ENCODE results near the gene ROPN1. TPM values are rescaled to one million over a fixed set of nuclear protein-coding genes. Genes with fewer than 3 reads are reported as not detected.
"Not testable (repeated sequence)": the region's sequence is repeated elsewhere in the genome, so short reads cannot be mapped to it uniquely, and the experiment has no call there.

Gene ROPN1
- total RNA-seq, 2 donors from 2014 or later: not detected

- H3K36me3 Mint-ChIP-seq (ENCODE audit: low read depth): no peaks in the 10 kb centered on the region
- H3K27ac ChIP-seq (ENCODE audit: low read depth, low read length): no peak overlapping the region
- DNase-seq: no peak
- no peaks in the 10 kb centered on the region for H3K4me1 ChIP-seq (ENCODE audit: control insufficient read depth, insufficient read depth, low read length)
- peaks cover 44% of the 10 kb centered on the region for H3K27me3 Mint-ChIP-seq (ENCODE audit: insufficient read depth)
- no peak overlapping the region for H3K9ac ChIP-seq (ENCODE audit: extremely low read depth, low read length, poor library complexity, severe bottlenecking)
- H3K9me3 ChIP-seq (ENCODE audit: control insufficient read depth, low read length): no peaks in the 10 kb centered on the region
- H3K27ac Mint-ChIP-seq: no peak overlapping the region
- no peak overlapping the region for H3K4me3 Mint-ChIP-seq
- no peaks in the 10 kb centered on the region for H3K36me3 ChIP-seq (ENCODE audit: control insufficient read depth, insufficient read depth, low read length)
- peaks cover 29% of the 10 kb centered on the region for H3K27me3 ChIP-seq (ENCODE audit: control insufficient read depth, insufficient read depth, low read length, poor library complexity, severe bottlenecking)
- WGBS, 2 experiments (ENCODE audit: insufficient coverage in 1 of 2, insufficient read length in 1 of 2): 90 to 96% methylated on average over 3 to 4 of the region's 4 CpGs
- no peak overlapping the region for H3K4me3 ChIP-seq (ENCODE audit: low read length)
- no peaks in the 10 kb centered on the region for H3K9me3 Mint-ChIP-seq
- H3K4me1 Mint-ChIP-seq: no peaks in the 10 kb centered on the region
- TF ChIP-seq, protein P1, sequence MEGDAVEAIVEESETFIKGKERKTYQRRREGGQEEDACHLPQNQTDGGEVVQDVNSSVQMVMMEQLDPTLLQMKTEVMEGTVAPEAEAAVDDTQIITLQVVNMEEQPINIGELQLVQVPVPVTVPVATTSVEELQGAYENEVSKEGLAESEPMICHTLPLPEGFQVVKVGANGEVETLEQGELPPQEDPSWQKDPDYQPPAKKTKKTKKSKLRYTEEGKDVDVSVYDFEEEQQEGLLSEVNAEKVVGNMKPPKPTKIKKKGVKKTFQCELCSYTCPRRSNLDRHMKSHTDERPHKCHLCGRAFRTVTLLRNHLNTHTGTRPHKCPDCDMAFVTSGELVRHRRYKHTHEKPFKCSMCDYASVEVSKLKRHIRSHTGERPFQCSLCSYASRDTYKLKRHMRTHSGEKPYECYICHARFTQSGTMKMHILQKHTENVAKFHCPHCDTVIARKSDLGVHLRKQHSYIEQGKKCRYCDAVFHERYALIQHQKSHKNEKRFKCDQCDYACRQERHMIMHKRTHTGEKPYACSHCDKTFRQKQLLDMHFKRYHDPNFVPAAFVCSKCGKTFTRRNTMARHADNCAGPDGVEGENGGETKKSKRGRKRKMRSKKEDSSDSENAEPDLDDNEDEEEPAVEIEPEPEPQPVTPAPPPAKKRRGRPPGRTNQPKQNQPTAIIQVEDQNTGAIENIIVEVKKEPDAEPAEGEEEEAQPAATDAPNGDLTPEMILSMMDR (conservative IDR thresholded peaks at IDR 0.05): no peak
These were observed 34.6 kb upstream of the ROPN1 start for GRCh38 chr3:124026516-124026915.

GRCh38 chr3:124023531-124023930 is 31.6 kb upstream of the ROPN1 start:
- H3K27me3 ChIP-seq (ENCODE audit: control insufficient read depth, insufficient read depth, low read length, poor library complexity, severe bottlenecking): peaks cover 16% of the 10 kb centered on the region
- not testable (repeated sequence) for H3K9me3 Mint-ChIP-seq; DNase-seq; H3K27ac Mint-ChIP-seq; H3K27ac ChIP-seq (ENCODE audit: low read depth, low read length); H3K9ac ChIP-seq (ENCODE audit: extremely low read depth, low read length, poor library complexity, severe bottlenecking); H3K4me3 ChIP-seq (ENCODE audit: low read length); H3K4me1 ChIP-seq (ENCODE audit: control insufficient read depth, insufficient read depth, low read length); H3K4me1 Mint-ChIP-seq; H3K9me3 ChIP-seq (ENCODE audit: control insufficient read depth, low read length); H3K4me3 Mint-ChIP-seq; H3K36me3 Mint-ChIP-seq (ENCODE audit: low read depth); H3K36me3 ChIP-seq (ENCODE audit: control insufficient read depth, insufficient read depth, low read length)
- peaks cover 39% of the 10 kb centered on the region for H3K27me3 Mint-ChIP-seq (ENCODE audit: insufficient read depth)
- 83 to 92% methylated on average over 1 of the region's 1 CpG for WGBS, 2 experiments (ENCODE audit: insufficient coverage in 1 of 2, insufficient read length in 1 of 2)

- WGBS, 2 experiments (ENCODE audit: insufficient coverage in 1 of 2, insufficient read length in 1 of 2): 62% methylated on average over 2 of the region's 2 CpGs; no CpG with 5 or more reads in 1 of the 2 experiments
- no peak overlapping the region for H3K27ac Mint-ChIP-seq
- H3K27ac ChIP-seq (ENCODE audit: low read depth, low read length): no peak overlapping the region
These were observed 27.4 kb upstream of the ROPN1 start for GRCh38 chr3:124019291-124019690.

DNA sequence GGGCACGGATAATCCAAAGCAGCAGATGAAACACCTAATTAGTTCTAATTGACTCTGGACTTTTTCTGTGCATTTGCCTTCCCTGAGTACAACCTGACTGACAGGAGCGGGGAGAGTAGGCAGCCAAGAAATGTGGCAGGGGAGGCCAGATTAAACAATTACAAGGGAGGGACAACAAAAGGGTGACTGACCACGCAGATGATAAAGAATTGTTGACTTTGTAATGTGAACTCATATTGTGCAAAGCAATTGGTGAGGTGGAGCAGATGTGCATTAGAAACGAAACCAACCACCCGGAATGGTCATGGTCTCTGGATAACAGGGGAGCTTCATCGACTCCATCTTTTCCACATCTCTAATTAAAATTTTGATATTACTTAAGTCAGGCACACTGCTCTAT is 25.6 kb upstream of the ROPN1 start:
- not testable (repeated sequence) for H3K36me3 ChIP-seq (ENCODE audit: control insufficient read depth, insufficient read depth, low read length); DNase-seq; H3K4me3 Mint-ChIP-seq; H3K27ac ChIP-seq (ENCODE audit: low read depth, low read length); H3K4me1 Mint-ChIP-seq; H3K4me1 ChIP-seq (ENCODE audit: control insufficient read depth, insufficient read depth, low read length); H3K27ac Mint-ChIP-seq; H3K9ac ChIP-seq (ENCODE audit: extremely low read depth, low read length, poor library complexity, severe bottlenecking); H3K36me3 Mint-ChIP-seq (ENCODE audit: low read depth); H3K9me3 ChIP-seq (ENCODE audit: control insufficient read depth, low read length); H3K4me3 ChIP-seq (ENCODE audit: low read length); H3K9me3 Mint-ChIP-seq
- peaks cover 24% of the 10 kb centered on the region for H3K27me3 ChIP-seq (ENCODE audit: control insufficient read depth, insufficient read depth, low read length, poor library complexity, severe bottlenecking)
- H3K27me3 Mint-ChIP-seq (ENCODE audit: insufficient read depth): peaks cover 36% of the 10 kb centered on the region
- WGBS, 2 experiments (ENCODE audit: insufficient coverage in 1 of 2, insufficient read length in 1 of 2): 96% methylated on average over 5 to 6 of the region's 6 CpGs

More at GRCh38 chr3:124019291-124019690, 27.4 kb upstream of the ROPN1 start:
- no peaks in the 10 kb centered on the region for H3K9me3 ChIP-seq (ENCODE audit: control insufficient read depth, low read length)
- peaks cover 31% of the 10 kb centered on the region for H3K27me3 Mint-ChIP-seq (ENCODE audit: insufficient read depth)
- H3K36me3 Mint-ChIP-seq (ENCODE audit: low read depth): no peaks in the 10 kb centered on the region
- no peak overlapping the region for H3K4me3 Mint-ChIP-seq
- no peaks in the 10 kb centered on the region for H3K4me1 ChIP-seq (ENCODE audit: control insufficient read depth, insufficient read depth, low read length)
- no peaks in the 10 kb centered on the region for H3K36me3 ChIP-seq (ENCODE audit: control insufficient read depth, insufficient read depth, low read length)
- no peak overlapping the region for H3K4me3 ChIP-seq (ENCODE audit: low read length)
- TF ChIP-seq, protein P1 (conservative IDR thresholded peaks at IDR 0.05): no peak
- no peak overlapping the region for H3K9ac ChIP-seq (ENCODE audit: extremely low read depth, low read length, poor library complexity, severe bottlenecking)
- H3K9me3 Mint-ChIP-seq: no peaks in the 10 kb centered on the region
- no peak for DNase-seq
- H3K4me1 Mint-ChIP-seq: peaks cover 1% of the 10 kb centered on the region
- peaks cover 6% of the 10 kb centered on the region for H3K27me3 ChIP-seq (ENCODE audit: control insufficient read depth, insufficient read depth, low read length, poor library complexity, severe bottlenecking)

Measured in endodermal cell (in vitro differentiated cells).